ENCODE results near the gene TMC1. TPM values are rescaled to one million over a fixed set of nuclear protein-coding genes. Genes with fewer than 3 reads are reported as not detected.

The TMC1 gene
- total RNA-seq, 2 donors from 2014 or later: not detected

DNA sequence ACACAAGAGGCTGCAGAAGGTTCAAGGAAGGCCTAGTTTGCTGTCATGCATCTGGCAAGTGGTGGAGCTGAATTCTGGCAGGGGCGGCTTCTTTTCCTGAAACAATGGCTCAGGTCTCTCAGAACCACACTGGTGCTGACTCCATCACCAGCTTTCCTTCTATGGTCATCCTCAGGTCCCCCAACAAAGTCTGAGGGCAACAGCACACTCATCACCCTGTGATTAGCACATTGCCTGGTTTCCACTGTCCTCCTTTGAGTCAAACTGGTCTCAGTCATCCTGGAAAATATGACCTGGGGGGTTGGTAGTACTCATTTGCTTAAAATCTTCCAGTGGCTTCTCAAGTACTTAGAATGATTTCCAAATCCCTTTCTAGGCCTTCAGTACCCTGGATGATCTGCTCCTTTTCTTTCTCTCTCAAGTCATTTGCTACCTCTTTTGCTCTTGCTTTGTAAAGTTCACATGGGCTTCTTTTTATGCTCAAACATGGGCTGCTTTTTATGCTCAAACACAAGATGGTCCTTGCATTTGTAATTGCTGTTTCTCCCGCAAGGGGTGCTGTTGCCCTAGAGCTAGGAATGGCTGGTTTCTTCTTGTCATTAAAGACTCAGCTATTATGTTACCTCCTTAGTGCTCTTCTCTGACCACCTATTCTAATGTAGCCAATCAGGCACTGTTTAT, 286.5 kb downstream of the TMC1 start:
- no peak overlapping the region for H3K4me3 ChIP-seq
- H3K27ac ChIP-seq: no peak overlapping the region
- ATAC-seq (ENCODE audit: insufficient number of reproducible peaks, low FRiP score, low read depth) (no peak), DNase-seq (ENCODE audit: low spot score) (no peak)
- no peaks in the 10 kb centered on the region for H3K36me3 ChIP-seq
- H3K9me3 ChIP-seq: no peaks in the 10 kb centered on the region
- H3K27me3 ChIP-seq (replicated peaks; ENCODE audit: insufficient read depth): no peaks in the 10 kb centered on the region
- TF ChIP-seq, protein P1, sequence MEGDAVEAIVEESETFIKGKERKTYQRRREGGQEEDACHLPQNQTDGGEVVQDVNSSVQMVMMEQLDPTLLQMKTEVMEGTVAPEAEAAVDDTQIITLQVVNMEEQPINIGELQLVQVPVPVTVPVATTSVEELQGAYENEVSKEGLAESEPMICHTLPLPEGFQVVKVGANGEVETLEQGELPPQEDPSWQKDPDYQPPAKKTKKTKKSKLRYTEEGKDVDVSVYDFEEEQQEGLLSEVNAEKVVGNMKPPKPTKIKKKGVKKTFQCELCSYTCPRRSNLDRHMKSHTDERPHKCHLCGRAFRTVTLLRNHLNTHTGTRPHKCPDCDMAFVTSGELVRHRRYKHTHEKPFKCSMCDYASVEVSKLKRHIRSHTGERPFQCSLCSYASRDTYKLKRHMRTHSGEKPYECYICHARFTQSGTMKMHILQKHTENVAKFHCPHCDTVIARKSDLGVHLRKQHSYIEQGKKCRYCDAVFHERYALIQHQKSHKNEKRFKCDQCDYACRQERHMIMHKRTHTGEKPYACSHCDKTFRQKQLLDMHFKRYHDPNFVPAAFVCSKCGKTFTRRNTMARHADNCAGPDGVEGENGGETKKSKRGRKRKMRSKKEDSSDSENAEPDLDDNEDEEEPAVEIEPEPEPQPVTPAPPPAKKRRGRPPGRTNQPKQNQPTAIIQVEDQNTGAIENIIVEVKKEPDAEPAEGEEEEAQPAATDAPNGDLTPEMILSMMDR (IDR thresholded peaks at IDR 0.05): no peak
- peaks cover 0 to 17% of the 10 kb centered on the region in 2 donors for H3K4me1 ChIP-seq (ENCODE audit: control insufficient read depth in 1 of 2, low read depth in 2 of 2)

DNA sequence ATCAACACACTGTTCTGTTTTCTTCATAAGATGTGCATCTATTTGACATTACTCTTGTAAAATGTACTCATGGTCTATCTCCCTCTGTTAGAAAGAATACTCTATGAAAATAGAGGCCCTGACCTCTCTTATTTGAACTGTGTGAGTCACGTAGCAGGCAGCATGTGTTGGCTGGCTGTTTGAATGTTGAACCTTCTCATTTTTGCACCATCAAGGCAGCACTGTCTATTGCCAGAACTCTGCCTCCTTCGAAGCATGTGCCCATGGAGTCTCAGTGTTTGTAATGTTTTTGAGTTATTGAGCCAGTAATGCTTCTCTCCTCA, 287.0 kb downstream of the TMC1 start:
- H3K9me3 ChIP-seq: no peaks in the 10 kb centered on the region
- DNase-seq (ENCODE audit: low spot score): no peak
- peaks cover 0 to 17% of the 10 kb centered on the region in 2 donors for H3K4me1 ChIP-seq (ENCODE audit: control insufficient read depth in 1 of 2, low read depth in 2 of 2)
- no peaks in the 10 kb centered on the region for H3K36me3 ChIP-seq
- H3K27ac ChIP-seq: no peak overlapping the region
- ATAC-seq (ENCODE audit: insufficient number of reproducible peaks, low FRiP score, low read depth): no peak
- no peaks in the 10 kb centered on the region for H3K27me3 ChIP-seq (replicated peaks; ENCODE audit: insufficient read depth)
- no peak overlapping the region for H3K4me3 ChIP-seq
- TF ChIP-seq, protein P1 (IDR thresholded peaks at IDR 0.05): no peak

GRCh38 chr9:72809586-72809985, 288.2 kb downstream of the TMC1 start:
- Histone ChIP-seq H3K4me3 (no peak overlapping the region), H3K9me3 (no peaks in the 10 kb centered on the region), H3K4me1 (ENCODE audit: control insufficient read depth in 1 of 2, low read depth in 2 of 2) (peaks cover 0 to 17% of the 10 kb centered on the region in 2 donors), H3K27me3 (replicated peaks; ENCODE audit: insufficient read depth) (no peaks in the 10 kb centered on the region), H3K27ac (no peak overlapping the region), H3K36me3 (no peaks in the 10 kb centered on the region)
- DNase-seq (ENCODE audit: low spot score): no peak
- ATAC-seq (ENCODE audit: insufficient number of reproducible peaks, low FRiP score, low read depth): no peak
- TF ChIP-seq, protein P1 (IDR thresholded peaks at IDR 0.05): no peak

DNA sequence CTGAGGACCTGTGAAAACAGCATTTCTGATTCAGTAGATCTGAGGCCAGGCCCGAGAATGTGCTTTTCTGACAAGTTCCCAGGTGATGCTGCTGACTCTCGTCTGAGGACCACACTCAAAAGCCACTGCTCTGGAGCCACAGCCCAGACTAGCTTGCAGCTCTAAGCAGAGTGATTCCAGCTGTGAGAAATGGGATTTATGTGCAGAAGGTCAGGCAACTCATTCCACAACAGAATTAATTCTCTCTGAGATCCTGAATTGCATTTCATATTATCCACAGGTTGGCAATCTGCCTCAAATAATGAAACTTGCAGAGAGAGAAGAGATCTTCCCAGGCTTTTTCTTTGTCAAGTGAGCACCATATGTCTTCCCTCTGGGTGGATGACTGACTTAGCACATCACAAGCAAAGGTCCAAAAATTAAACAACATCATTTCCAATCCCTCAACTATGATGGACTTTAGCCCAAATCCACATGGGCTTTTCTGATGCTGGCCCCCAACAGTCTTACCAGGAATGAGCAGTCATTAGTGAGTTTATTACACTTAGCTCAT, 291.2 kb downstream of the TMC1 start:
- no peaks in the 10 kb centered on the region for H3K27me3 ChIP-seq (replicated peaks; ENCODE audit: insufficient read depth)
- no peak overlapping the region for H3K27ac ChIP-seq
- DNase-seq (ENCODE audit: low spot score) (no peak), ATAC-seq (ENCODE audit: insufficient number of reproducible peaks, low FRiP score, low read depth) (no peak)
- TF ChIP-seq, protein P1 (IDR thresholded peaks at IDR 0.05): no peak
- peaks cover 0 to 17% of the 10 kb centered on the region in 2 donors for H3K4me1 ChIP-seq (ENCODE audit: control insufficient read depth in 1 of 2, low read depth in 2 of 2)
- no peaks in the 10 kb centered on the region for H3K36me3 ChIP-seq
- H3K9me3 ChIP-seq: no peaks in the 10 kb centered on the region
- H3K4me3 ChIP-seq: no peak overlapping the region

- ATAC-seq (ENCODE audit: insufficient number of reproducible peaks, low FRiP score, low read depth) (no peak), DNase-seq (ENCODE audit: low spot score) (no peak)
- Histone ChIP-seq H3K36me3 (no peaks in the 10 kb centered on the region), H3K9me3 (no peaks in the 10 kb centered on the region), H3K4me1 (ENCODE audit: control insufficient read depth in 1 of 2, low read depth in 2 of 2) (peaks cover 0 to 14% of the 10 kb centered on the region in 2 donors), H3K4me3 (no peak overlapping the region), H3K27me3 (replicated peaks; ENCODE audit: insufficient read depth) (no peaks in the 10 kb centered on the region), H3K27ac (no peak overlapping the region)
- TF ChIP-seq, protein P1 (IDR thresholded peaks at IDR 0.05): no peak
These were observed 292.1 kb downstream of the TMC1 start for GRCh38 chr9:72813544-72813943.
